RPMI8226 (cell line): ENCODE measurements around the gene OTOGL.
"Not testable (repeated sequence)": the region's sequence is repeated elsewhere in the genome, so short reads cannot be mapped to it uniquely, and the experiment has no call there.

Experiments
- DNase-seq: peaks from one replicate; pipeline ENCODE4 v3.0.0-alpha.2; 2015

OTOGL gene

DNA sequence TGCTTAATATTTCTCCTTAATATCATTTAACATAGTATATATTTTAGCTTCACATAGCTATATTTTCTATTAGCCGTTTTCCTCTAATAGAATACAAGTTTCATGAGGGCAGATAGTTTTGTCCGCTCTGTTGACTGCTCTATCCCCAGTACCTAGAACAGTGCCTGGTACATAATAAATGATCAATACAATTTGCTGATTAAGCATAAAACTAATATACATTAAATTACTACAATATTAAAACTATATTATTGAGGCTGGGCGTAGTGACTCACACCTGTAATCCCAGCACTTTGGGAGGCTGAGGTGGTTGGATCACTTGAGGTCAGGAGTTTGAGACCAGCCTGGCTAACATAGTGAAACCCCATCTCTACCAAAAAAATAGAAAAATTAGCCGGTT, 128.6 kb downstream of the OTOGL start:
- not testable (repeated sequence) for DNase-seq

DNA sequence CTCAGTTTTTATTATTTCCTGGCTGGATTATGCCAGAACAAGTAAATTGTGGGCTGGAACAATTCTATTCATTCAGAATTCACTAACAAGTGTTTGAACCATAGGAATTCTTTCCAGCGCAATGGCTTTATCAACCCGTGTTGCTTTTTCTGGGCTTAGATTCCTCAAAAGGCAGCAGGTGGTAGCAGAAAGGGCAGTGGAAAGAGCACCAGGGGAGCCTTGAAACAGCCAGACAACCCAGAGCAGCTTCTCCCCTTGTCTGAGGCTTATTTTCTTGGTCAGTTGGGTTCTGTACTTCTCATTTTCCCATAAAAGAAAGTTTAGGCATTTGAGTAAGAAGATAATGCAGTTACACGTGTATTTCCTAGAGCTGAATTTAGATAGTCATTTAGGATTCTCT, 130.7 kb downstream of the OTOGL start:
- DNase-seq: peak; percentile 10

DNA sequence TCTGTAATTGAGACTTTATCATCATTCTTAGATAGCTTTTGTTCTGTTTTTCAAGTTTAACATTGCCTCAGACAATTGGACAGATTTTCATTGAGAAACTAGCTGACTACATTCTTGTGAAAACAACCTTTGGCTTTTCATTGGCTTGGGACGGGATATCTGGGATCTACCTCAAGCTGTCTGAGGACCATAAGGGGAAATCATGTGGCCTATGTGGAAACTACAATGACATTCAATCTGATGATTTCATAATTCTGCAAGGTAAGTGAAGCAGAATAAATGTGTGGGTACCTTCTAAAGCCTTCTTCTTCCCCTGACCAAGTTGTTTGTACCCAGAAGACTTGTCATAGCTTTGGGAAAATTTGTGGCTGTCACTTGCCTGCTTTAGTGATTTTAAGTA, 133.5 kb downstream of the OTOGL start:
- no peak for DNase-seq

DNA sequence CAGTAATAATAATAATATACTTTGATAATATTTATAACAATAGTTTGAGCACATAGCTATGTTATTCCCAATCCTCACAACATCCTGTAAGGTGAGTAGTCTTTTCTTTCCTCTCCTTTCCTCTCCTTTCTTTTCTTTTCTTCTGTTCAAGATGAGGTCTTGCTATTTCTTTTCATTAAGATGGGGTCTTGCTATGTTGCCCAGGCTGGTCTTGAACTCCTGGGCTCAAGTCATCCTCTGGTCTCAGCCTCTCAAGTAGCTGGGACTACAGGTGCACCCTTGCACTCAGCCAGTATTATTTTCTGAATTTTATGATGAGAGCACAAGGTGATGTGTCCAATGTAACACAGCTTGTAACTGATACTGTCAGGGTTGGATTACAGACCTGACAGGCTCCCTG, 134.6 kb downstream of the OTOGL start:
- DNase-seq: no peak

DNA sequence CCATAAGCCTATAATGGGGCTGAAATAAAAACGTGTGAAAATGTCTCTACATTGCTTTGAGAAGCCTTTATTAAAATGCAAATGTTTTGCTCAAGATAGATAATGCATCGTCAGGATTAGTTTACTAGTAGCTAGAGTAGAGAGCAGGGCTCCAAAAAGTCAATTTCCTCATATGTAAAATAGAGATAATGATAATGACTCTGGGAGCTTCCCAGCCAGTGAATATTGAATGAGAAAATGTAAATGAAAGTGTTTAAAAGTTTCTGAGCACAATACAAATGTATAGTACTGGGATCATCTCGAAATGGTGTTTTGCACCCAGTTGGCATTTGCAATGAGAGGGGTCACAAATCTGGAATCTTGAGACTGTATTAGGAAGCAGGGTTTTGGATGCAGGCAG, 135.3 kb downstream of the OTOGL start:
- no peak for DNase-seq

DNA sequence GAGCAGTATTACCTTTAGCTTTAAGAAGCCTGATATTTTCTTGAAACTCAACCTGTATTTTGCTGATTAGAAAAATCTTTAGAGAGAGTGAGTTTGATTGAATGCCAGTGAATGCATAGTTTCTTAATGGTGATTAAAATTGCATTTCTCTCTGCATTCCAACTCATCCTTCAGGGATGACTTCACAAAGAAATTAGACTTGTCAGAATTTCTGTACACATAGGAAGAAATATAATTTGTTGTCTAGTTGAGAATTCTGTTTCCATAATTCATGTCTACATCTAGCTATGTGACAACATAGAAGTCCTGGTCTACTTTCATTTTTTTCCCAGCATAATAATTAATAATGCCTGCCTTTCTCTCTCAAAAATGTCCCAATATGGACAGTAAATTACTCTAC, 136.6 kb downstream of the OTOGL start:
- DNase-seq: no peak

DNA sequence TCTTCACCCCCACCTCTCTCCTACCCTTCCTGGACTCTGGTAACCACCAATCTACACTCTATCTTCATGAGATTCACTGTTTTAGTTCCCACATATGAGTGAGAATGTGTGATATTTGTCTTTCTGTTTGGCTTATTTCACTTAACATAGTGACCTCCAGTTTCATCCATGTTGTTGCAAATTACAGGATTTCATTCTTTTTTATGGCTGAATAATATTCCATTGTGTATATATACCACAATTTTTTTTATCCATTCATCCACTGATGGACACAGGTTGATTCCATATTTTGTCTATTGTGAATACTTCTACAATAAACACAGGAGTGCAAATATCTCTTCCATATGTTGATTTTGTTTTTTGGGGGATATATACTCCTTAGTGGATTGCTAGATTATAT, 140.5 kb downstream of the OTOGL start:
- DNase-seq: no peak

DNA sequence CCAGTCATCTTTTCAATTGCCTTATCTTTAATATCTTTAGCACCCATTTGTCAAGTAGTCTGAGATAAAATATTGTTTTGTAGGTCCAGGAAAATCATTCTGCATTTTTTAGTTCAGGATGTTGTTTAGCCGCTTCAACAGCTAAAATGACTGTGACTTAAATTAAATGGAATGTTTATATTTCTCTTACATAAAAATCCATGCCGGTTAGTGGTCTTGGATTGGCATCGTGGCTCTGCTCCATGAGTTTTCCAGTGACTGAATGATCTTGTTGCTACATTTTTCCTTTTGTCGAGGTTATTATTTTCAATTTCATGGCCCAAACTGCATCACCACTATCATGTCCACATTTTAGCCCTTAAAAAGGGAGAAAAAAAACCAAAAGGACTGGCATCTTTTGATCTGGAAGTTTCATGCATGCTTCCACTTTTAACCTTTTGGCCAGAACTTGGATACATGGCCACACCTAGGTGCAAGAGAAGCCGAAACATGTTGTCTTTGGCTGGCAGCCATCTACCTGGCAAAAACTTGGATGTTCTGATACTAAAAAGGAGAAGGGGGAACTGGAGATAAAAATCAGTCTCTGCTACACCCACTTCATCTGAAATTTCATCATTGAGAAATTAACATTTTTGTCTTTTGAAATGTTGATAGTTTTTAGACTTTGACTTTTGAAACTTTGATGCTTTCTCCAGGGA, 142.4 kb downstream of the OTOGL start:
- DNase-seq: peak; percentile 29

DNA sequence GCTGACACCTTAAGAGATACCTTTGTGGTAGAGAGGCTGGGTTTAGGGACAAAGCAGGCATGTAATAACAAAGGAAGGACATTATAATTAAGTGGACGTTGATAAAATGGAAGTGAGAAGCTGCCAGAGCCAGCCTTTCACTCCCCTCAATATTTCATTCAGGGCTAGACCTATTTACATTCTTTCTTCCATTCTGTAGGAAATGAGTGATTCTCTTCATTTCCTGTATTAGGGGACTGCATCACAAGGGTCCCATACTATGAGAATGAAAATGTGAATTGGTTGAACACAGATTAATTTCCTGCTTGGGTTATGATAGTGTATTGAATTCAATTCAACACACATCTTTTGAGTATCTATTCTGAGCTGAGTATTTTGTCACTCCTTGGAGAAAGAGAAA, 143.0 kb downstream of the OTOGL start:
- DNase-seq: no peak

DNA sequence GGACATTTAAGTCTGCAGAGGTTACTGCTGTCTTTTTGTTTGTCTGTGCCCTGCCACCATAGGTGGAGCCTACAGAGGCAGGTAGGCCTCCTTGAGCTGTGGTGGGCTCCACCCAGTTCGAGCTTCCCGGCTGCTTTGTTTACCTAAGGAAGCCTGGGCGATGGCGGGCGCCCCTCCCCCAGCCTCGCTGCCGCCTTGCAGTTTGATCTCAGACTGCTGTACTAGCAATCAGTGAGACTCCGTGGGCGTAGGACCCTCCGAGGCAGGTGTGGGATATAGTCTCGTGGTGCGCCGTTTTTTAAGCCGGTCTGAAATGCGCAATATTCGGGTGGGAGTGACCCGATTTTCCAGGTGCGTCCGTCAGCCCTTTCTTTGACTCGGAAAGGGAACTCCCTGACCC, 150.2 kb downstream of the OTOGL start:
- not testable (repeated sequence) for DNase-seq

DNA sequence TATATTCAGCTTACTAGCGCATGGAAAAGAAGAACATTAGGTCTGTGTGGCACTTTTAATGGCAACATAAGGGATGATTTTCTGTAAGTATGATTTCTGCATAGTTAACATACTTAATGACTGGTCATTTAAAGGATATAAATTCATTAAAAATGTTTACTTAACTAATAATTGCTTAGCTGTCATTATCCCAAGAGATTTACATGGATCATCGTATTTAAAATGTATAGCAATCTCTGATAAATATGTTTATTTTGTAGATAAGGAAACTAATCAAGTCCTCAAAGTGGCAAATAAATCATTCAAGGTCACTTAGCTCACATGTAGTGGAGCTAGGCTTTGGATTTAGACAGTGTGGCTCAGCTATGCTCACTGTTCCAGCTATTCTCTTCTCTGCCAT, 158.6 kb downstream of the OTOGL start:
- DNase-seq: no peak

DNA sequence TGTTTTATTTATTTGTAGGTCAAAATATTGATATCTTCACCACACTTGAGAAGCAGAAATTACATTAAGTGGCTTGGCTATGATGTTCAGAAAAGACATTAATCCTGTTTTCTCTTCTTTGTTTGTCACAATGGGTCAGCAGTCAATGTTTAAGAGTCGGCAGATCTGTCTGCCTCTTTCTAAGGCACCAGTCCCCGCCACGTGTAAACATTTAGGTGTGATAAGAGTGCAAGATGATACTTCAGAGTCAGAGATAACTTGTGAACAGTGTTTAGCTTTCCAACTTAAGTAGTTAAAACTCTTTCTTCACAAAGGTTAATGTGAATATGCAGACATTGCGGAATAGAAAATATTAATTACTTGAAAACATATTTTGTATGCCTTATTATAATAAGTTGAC, 160.9 kb downstream of the OTOGL start:
- no peak for DNase-seq

DNA sequence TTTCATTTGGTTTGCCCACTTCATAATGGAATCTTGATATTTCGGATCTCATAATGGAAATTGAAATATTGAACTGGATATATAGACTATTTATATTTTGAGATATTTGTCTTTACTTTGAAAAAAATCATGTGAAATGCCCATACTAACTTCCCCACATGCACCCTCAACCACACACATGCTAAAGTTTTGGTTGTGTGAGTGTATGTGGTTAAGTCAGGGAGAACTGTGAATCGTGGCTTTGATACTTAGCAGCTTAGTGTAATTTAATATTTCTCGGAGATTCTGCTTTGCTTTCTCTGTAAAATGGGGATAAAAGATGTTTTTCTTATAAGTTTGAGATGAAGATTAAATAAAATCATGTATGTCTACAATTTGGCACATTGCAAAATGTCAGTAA, 162.1 kb downstream of the OTOGL start:
- DNase-seq: no peak

DNA sequence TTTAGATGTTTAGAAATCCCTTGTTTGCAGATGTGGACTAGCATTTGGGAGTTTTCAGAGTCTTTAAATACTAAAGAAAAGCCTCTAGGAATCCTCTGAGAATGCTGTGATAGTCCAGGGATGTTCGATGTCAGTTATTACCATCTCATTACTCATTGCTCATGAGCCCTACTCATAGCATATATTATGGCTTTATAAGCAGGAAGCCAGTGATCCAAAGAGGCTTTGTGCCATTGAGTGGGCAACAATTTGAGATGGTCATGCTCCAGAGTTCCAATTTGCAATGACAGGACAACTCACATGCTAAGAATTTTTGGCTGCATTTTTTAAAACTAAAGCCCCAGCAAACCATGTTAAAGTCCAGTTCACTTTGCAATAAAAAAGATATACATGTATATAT, 163.0 kb downstream of the OTOGL start:
- no peak for DNase-seq

DNA sequence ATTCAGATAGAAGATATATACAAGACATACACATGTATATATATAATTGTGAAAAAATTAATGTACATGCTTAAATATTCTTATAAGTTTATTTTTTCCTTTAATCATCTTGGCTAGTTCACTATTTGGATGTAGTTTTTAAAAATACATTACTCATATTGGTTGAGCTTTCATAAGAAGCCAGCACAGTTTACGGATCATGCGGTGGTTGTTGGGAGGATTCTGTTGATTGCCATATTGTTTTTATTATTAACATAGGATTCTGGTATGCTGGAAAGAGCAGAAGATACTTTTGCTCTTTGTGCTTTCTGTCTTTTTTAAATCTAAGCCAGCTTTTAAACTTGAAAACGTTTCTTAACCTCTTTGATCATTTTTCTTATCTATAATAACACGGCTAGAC, 163.4 kb downstream of the OTOGL start:
- no peak for DNase-seq

DNA sequence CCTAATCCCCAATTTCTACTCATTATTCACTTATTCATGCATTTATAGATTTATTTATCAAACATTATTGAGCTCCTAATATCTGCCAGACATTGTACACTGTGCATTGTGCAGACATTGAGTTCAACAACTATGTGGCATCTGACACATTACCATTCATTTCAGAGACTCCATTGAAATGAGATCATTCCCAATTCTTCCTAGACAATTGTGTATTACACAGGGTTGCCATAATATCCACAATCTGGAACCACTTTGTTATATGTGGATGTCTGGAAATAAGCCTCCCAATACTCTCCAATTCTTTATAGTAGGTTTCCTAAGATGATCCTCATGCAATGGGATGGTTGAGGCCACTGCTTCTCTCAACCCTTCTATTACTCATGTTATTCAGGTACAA, 165.0 kb downstream of the OTOGL start:
- no peak for DNase-seq

DNA sequence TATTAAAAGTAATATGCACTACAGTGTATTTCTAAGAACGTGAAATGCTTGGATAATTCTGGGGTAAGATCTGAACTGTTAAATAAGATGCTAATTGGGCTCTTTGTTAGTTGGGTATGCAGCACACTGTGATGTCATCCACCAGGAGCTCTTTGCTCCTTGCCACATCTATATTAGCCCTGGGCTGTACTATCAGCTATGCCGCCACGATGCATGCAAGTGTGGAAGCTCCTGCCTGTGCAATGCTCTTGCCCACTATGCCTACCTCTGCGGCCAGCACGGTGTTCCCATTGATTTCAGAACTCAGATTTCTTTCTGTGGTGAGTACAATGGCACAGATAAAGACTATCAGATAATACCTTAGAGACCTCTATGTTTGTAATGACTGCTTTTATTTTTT, 165.6 kb downstream of the OTOGL start:
- DNase-seq: no peak

DNA sequence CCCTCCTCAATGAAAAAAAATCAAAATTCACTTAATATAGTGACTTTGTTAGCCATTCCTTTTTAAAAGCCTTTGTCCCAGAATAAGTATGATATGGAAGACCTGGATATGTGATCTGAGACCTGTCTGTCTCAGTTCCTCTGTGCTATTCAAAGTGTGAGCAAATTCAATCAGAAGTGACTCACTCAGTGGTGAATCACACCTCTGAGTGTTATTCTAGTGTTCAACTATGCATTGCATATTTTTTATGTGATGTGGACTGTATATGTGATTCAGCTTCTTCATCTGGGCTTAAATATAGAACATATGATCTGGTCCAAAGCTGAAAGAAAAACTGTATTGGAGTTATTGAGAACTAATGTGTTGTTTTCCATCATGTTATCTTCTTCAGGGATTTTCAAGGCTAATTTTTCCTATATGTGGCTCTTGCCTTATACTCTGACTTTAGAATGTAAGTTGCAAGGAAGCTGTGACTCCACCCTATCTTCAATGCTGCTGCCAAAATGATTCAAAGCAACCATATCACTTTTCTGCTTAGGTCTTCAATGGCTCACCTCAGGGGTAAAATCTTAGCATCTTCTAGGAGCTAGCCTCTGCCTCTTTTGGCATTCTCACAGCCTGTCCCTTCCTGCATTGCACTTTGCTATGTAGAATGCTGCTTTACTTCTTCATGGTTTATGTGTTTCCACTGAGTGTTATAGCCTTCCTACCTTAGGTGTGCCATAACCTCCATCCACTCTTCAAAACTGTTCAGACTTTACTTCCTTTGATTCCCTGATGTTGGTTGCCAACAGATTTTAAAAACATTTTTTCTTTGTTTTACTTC, 169.8 kb downstream of the OTOGL start:
- no peak for DNase-seq

DNA sequence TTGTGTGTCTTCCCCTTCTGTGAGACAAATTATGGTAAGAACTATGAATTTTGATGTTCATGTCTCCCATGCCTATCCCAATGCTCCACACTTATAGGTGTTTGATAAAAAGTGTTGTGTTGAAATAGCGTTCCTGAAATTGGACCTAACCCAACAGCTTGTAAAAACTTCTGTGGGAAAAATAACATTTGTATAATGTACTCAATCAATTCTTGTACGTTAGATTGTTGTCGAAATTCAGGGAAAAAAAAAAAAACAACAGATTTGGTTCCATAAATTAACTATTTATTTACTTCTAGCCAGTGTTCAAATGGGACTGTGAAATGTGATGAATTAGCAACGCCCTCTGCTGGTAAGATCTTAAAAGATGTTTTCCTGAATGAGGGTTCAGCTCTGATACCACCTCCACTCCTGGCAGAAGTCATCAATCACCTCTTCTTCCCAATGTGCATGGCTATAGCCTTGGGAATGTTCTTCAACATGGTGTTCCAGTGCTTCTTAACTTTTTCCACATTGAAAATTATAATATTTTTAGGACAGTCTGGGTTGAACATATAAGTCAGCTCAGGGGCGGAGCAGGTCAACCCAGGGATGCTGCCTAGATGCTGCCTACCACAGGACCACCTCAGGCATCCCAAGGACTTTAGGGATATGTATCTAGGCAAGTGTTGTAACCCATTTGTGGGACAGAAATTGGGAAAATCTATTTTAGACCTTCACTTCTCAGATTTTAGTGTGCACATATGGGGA, 170.6 kb downstream of the OTOGL start:
- peak; percentile 68 for DNase-seq

DNA sequence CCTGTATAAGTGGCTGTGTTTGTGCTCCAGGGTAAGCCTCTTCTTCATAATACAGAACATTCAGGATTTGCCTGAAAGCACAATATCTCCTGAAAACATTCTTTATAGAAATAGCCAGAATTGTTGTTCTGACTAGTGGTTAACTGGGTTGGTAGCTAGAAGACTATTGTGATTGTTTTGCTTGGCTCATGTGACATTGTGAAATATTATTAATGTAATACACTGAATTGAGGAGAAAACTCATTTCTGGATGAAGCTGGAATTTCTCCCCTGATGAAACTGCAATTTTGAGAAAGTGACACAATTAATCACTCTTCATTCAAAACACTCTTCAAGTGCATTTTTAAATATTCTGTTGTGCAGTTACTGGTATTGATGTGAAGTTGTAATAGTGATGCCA, 172.4 kb downstream of the OTOGL start:
- no peak for DNase-seq

DNA sequence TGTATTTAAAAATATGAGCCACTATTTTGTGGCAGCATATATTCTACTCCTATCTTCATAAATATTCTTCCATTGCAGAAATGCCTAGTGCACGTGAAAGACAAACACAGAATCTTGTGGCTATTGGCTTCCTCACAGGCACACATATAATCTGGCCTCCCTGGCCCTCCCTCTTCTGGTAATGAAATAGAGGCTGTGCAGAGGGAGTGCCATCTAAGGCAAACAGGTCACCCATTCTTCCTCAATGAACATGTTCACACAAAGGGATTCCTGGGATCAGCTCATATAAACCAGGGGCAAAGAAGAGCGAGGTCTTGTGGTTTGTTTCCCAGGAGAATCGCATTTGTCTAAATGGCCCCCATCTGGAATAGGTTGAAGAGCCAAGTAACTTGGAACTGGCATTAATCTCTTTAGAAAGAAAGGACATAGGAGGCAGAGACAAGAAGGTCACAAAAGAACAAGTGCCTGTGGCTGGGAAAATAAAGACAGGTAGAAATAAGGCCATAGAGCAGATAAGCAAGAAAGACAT, 173.1 kb downstream of the OTOGL start:
- DNase-seq: no peak

DNA sequence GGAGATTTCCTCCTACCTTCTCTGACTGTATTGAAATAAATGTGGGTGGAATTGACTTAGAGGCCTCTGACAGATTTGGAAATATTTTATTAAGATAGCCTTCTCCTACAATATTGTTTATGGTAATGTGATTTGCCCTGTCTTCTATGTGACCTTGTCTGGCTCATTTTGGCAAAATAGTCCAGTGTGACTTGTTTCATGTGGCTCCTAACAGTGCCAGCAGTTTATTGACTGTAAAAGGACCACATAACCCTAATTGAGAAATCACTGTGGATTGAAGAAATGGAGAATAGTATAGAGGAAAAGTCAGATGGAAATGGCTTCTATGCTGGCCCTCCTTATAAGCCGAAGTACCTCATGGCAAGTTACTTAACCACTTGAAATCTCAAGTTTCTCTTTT, 173.8 kb downstream of the OTOGL start:
- DNase-seq: no peak

DNA sequence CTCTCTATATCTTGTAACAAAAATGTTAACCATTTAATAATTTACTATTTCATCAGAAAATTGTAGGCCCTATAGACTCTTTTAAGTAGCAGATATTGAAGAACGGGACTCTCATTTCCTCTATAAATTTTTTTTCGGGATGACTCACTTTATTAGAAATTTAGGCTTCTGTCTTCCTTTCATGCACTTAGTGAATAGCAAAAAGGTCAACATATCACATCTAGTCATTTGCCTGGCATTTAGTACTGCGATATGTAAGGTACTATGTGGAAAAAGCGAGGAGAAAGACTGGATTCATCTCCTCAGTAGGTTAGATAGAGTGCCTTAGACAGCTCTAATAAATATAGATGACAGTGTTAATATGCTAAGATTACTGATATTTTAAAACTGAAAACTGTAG, 178.4 kb downstream of the OTOGL start:
- no peak for DNase-seq

DNA sequence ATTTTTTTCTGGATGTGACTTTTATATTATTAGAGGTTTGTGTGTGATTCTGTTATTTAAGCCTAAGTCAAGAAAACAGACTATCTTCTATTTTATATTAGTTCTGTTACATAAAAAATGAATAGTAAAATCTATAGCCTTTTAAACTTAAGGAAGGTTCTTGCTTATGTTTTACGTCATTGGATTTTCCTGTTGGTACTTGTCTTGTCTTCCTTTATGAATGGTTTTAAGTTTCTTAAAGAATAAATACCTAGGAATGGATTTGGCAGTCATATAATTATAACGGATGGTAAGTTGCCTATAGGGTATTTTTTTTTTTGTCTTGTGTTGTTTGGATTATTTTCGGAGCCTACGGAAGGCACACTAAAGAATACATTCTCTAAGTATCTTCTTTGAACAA, 182.9 kb downstream of the OTOGL start:
- no peak for DNase-seq
